Neural crest cell (in vitro differentiated cells): Measurements from ENCODE around the gene SLC18A2. TPM values are rescaled to one million over a fixed set of nuclear protein-coding genes. Genes with fewer than 3 reads are reported as not detected.

Experiments used
- DNase-seq: peaks from one replicate; pipeline ENCODE4 v3.0.0; 2021; ENCODE audit warnings: low read depth, mixed read lengths, low spot score
- H3K27ac Mint-ChIP-seq: one replicate; pipeline ENCODE4 v1.8.0; 2021; ENCODE audit warnings: mild to moderate bottlenecking, mixed read lengths; ENCODE audit not compliant: unreplicated experiment
- H3K27me3 Mint-ChIP-seq: 2 replicates; pipeline ENCODE4 v1.8.0; 2021; ENCODE audit warnings: low read depth, mild to moderate bottlenecking, mixed read lengths
- H3K36me3 Mint-ChIP-seq: 2 replicates; pipeline ENCODE4 v1.8.0; 2021; ENCODE audit warnings: low read depth, mild to moderate bottlenecking, mixed read lengths
- H3K4me1 Mint-ChIP-seq: 2 replicates; pipeline ENCODE4 v1.8.0; 2021; ENCODE audit warnings: mixed read lengths
- H3K4me3 Mint-ChIP-seq: one replicate; pipeline ENCODE4 v1.8.0; 2021; ENCODE audit warnings: mild to moderate bottlenecking, mixed read lengths
- H3K9me3 Mint-ChIP-seq: 2 replicates; pipeline ENCODE4 v1.8.0; 2021; ENCODE audit warnings: mixed read lengths
- total RNA-seq: library from RNA; stranded (reverse); gene quantifications from 2 replicates; pipeline ENCODE4 v1.2.1, GENCODE V29; 2021
- TF ChIP-seq, protein P1 (sequence below): fragments of 200-600 bp; sonication (generic); conservative IDR thresholded peaks from 2 replicates; pipeline ENCODE4 v1.5.0; 2021; ENCODE audit warnings: antibody characterized with exemption, mild to moderate bottlenecking

SLC18A2 gene
- total RNA-seq, 1 donor from 2014 or later: 0.05 TPM

DNA sequence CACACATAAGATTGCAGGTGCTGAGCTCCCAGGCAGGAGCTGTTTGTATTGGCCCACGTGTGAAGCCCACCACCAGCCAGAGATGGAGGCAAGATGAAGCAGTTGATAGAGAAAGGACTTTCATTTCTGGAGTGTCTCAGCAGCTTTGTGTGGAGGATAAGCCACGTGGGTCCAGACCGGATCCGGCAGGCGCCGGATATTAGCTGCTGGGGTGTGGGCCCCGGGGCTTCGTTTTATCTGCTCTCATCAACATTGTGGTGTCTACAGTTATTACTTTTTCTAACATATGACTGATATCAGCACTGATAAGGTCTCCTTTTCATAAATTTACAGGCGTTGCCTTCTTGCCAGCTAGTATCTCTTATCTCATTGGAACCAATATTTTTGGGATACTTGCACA lies 25.5 kb downstream of the SLC18A2 start:
- DNase-seq: no peak
- Mint-ChIP-seq H3K27me3 (peaks cover 3% of the 10 kb centered on the region), H3K4me3 (no peak overlapping the region), H3K9me3 (no peaks in the 10 kb centered on the region), H3K27ac (no peak overlapping the region), H3K4me1 (no peaks in the 10 kb centered on the region), H3K36me3 (peaks cover 3% of the 10 kb centered on the region)
- TF ChIP-seq, protein P1, sequence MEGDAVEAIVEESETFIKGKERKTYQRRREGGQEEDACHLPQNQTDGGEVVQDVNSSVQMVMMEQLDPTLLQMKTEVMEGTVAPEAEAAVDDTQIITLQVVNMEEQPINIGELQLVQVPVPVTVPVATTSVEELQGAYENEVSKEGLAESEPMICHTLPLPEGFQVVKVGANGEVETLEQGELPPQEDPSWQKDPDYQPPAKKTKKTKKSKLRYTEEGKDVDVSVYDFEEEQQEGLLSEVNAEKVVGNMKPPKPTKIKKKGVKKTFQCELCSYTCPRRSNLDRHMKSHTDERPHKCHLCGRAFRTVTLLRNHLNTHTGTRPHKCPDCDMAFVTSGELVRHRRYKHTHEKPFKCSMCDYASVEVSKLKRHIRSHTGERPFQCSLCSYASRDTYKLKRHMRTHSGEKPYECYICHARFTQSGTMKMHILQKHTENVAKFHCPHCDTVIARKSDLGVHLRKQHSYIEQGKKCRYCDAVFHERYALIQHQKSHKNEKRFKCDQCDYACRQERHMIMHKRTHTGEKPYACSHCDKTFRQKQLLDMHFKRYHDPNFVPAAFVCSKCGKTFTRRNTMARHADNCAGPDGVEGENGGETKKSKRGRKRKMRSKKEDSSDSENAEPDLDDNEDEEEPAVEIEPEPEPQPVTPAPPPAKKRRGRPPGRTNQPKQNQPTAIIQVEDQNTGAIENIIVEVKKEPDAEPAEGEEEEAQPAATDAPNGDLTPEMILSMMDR: no peak

DNA sequence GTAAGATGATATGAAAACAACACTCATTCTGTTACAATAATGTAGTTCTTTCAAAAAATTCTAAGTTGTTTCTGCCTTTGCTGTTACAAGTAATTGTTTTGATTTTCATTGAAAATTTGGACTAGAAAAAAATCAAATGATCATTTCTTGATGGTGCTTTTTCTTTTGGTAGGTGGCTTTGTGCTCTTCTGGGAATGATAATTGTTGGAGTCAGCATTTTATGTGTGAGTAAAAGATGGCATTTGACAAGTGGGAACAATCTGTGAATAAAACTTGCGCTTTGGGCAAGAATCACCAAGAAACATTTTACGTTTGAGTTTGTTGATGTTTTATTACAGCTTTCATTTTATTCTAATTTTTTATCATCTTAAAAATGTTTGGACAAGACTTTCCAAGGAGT lies 25.9 kb downstream of the SLC18A2 start:
- Mint-ChIP-seq H3K9me3 (no peaks in the 10 kb centered on the region), H3K4me3 (no peak overlapping the region), H3K27ac (no peak overlapping the region), H3K4me1 (no peaks in the 10 kb centered on the region), H3K27me3 (no peaks in the 10 kb centered on the region), H3K36me3 (peaks cover 3% of the 10 kb centered on the region)
- DNase-seq: no peak
- TF ChIP-seq, protein P1: no peak

- Mint-ChIP-seq H3K4me1 (no peaks in the 10 kb centered on the region), H3K4me3 (no peak overlapping the region), H3K27ac (no peak overlapping the region), H3K36me3 (peaks cover 3% of the 10 kb centered on the region), H3K27me3 (no peaks in the 10 kb centered on the region), H3K9me3 (no peaks in the 10 kb centered on the region)
- no peak for DNase-seq
- TF ChIP-seq, protein P1: no peak
These were observed 27.3 kb downstream of the SLC18A2 start for GRCh38 chr10:117268258-117268657.

DNA sequence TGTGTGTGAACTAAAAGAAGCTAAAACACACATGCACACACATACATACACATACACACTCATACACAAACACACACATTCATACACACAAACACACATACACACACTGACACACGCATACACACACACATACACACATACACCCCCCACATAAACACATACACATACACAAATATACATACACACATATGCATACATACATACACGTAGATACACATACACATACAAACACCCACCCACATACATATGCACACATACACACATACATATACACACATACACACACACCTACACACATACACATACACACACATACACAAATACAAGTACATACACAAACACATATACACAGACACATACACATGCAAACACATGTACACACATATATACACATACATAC lies 28.0 kb downstream of the SLC18A2 start:
- H3K27ac Mint-ChIP-seq: no peak overlapping the region
- no peaks in the 10 kb centered on the region for H3K4me1 Mint-ChIP-seq
- DNase-seq: no peak
- H3K9me3 Mint-ChIP-seq: no peaks in the 10 kb centered on the region
- H3K36me3 Mint-ChIP-seq: peaks cover 3% of the 10 kb centered on the region
- no peaks in the 10 kb centered on the region for H3K27me3 Mint-ChIP-seq
- no peak overlapping the region for H3K4me3 Mint-ChIP-seq
- TF ChIP-seq, protein P1: no peak

DNA sequence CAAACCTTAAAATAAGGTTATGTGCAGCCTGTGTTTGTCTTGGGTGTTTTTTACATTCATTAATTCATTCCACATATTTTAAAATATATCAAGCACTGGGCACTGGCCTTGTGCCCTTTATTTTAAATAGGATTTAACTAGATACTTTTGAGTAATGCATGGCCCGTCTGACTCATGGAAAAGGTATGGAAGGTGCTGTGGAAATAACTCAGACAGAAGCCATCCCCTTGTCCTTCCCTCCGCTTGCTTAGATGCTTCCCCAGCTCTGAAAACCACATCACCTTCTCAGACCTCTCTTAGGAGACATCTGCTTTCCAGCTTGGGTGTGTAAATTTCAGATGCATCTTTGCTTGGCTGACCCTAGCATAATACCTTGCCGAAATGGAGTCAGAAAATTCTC lies 30.5 kb downstream of the SLC18A2 start:
- Mint-ChIP-seq H3K36me3 (peaks cover 3% of the 10 kb centered on the region), H3K4me3 (no peak overlapping the region), H3K4me1 (no peaks in the 10 kb centered on the region), H3K27ac (no peak overlapping the region), H3K27me3 (no peaks in the 10 kb centered on the region), H3K9me3 (no peaks in the 10 kb centered on the region)
- TF ChIP-seq, protein P1: no peak
- no peak for DNase-seq
